Astrocyte of the cerebellum (primary cell): Measurements from ENCODE around the gene CTNNA3.

ENCODE experiments used
- DNase-seq: peaks from one replicate; pipeline ENCODE4 v3.0.0-alpha.2; 2011; ENCODE audit warnings: low read depth
- H3K4me3 ChIP-seq: 2 replicates; pipeline ENCODE4 v1.5.1; 2011; ENCODE audit warnings: mild to moderate bottlenecking, low read depth, low read length, moderate library complexity
- in situ Hi-C: cut with HindIII; loops from 2 replicates; pipeline ENCODE4 v1.10.0; 2017; ENCODE audit warnings: low sequenced_read_pairs
- TF ChIP-seq, protein P1 (sequence below): IDR thresholded peaks from 2 replicates; pipeline ENCODE4 v1.5.1; 2012; ENCODE audit warnings: low read length, low read depth, moderate library complexity, mild to moderate bottlenecking; ENCODE audit errors: missing control alignments

The CTNNA3 gene

DNA sequence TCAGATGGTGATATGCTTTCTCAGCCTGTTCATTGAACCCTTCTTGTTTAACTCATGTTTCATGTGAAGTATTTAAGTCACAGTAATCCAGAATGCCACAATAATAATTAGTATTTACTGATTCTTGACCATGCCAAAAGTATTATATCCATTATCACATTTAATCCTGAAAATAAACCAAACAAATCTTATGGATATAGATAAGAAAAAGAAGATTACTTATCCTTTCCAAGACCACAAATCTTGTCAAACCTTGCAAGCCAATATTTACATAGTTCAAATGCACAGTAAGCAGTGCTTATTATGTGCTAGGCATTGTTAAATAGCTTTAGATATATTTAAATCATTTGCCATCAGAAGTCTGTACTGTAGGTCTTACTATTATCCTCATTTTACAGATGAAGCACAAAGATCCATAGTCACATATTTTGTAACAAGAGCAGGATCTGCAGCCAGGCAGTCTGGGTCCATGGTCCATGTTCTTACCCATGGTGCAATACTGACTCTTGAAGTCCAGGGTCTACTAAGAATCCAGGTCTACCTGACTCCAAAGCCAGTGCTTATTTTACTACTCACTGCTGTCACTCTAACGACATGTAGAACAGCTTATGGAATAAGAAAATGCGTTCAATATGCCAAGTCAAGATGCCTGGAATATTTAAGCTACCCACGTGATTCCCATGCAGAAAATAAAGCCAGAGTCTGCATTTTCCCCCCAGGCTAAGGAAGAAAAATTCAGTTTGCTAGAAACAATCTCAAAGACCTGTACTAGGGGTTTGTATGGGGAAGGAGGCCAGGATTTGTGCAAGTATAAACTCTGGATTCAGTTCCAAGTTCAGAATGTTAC, 1755.0 kb downstream of the CTNNA3 start:
- in situ Hi-C loops: no loop called here
- DNase-seq: no peak
- TF ChIP-seq, protein P1, sequence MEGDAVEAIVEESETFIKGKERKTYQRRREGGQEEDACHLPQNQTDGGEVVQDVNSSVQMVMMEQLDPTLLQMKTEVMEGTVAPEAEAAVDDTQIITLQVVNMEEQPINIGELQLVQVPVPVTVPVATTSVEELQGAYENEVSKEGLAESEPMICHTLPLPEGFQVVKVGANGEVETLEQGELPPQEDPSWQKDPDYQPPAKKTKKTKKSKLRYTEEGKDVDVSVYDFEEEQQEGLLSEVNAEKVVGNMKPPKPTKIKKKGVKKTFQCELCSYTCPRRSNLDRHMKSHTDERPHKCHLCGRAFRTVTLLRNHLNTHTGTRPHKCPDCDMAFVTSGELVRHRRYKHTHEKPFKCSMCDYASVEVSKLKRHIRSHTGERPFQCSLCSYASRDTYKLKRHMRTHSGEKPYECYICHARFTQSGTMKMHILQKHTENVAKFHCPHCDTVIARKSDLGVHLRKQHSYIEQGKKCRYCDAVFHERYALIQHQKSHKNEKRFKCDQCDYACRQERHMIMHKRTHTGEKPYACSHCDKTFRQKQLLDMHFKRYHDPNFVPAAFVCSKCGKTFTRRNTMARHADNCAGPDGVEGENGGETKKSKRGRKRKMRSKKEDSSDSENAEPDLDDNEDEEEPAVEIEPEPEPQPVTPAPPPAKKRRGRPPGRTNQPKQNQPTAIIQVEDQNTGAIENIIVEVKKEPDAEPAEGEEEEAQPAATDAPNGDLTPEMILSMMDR: no peak
- H3K4me3 ChIP-seq: no peak overlapping the region

DNA sequence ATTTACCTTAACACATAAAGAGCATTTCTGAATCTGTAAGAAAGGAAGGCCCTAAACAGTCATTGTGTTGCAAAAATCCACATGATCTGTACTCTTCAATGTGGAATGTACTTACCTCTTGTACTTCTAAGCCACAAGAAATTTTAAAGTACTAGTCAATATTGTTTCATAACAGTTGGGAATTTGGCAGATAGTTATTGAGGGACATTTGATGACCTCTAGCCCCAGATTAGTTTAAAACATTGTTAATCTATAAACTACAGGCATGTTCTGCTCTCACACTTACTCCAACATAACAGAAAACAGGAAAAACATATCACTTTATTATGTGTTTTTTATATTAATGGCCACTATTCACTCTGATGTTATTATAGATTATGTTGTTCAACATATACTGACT, 1755.9 kb downstream of the CTNNA3 start:
- no peak overlapping the region for H3K4me3 ChIP-seq
- DNase-seq: no peak
- in situ Hi-C loops: no loop called here
- TF ChIP-seq, protein P1: no peak

DNA sequence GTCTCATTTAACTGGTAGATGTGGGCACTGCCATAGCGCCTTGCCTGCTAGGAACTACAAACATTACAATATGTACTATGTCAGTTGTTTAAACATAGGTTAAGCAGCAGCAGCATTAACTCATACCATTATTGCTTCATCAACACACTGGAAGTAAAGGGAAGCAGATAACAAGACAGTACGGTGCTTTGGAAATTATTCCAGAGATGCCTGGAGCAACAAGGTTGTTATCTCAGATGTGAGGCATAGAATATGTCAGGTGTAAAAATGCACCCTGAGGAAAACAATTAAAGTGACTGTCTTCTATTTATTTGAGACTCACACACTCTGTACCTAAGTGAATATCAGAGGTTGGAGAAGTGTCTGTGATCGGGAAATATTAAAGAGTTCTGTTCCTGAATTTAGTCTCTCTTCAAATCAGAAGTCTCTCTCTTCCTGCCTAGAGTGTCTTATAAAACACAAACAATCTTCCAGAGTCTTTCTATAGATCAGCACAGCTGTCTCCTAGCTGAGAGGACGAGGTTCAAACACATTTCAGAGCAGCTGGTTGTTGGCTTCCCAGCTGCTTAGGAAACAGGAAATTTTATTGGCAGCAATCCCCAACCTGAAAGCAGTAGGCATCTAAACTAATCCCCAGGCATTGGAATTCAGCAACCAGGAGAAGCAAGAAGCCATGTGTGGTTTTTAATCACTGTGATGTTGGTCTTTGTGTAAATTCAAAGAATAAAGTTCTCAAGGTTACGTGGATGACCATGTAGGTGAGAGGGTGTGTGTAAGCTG, 1764.5 kb downstream of the CTNNA3 start:
- in situ Hi-C loops: no loop called here
- TF ChIP-seq, protein P1: no peak
- DNase-seq: no peak
- no peak overlapping the region for H3K4me3 ChIP-seq

DNA sequence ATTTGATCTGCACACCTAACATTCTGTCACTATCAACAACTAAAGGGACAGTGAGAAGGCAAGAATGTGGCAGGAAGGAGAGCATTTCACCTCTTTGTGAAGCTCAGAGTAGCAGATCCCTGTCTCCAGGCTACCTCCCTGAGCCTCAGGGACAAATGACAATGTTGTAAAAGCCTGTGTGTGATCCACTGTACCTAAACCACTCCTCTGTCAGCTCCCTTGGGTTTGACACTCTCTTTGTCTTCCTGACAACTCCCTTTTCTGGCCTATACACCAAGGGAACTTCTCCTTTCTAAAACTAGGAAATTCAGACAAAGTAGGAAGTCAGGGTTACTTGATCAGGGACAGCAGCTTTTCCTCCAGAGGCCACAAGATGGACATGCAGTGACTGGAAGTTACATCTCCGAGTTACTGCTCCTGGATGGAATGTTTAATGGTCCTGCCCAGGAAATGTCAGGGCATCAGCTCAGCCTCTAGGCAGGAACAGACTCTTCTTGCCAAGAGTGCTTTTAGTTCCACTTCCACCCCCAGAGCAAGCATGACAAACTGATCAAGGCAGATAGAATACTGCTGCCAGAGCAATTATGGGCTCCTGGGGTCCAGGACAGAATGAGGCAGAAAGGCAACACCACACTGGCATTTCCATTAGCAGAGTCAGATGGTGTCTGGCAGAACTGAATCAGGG, 1784.7 kb downstream of the CTNNA3 start:
- DNase-seq: no peak
- in situ Hi-C loops: no loop called here
- H3K4me3 ChIP-seq: no peak overlapping the region
- TF ChIP-seq, protein P1: no peak

DNA sequence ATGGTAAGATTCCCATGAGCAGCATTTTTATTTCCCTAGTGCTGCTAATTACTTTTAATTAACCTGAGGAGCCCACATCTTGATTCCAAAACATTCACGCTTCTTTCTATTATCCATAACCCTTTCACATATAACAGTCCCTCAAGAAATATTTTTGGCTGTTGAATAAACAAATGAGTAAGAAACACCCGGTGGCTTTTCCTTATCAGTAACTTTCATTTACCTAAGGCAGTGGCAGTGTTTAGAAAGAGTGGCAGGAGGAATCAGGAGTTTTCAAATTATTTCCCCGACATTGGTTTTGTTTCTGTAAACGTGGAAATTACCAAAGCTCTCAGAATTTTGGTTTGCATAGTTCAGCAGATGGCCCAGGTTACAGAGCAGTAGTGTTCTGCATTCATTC, 1785.8 kb downstream of the CTNNA3 start:
- TF ChIP-seq, protein P1: no peak
- in situ Hi-C loops: no loop called here
- DNase-seq: no peak
- no peak overlapping the region for H3K4me3 ChIP-seq

DNA sequence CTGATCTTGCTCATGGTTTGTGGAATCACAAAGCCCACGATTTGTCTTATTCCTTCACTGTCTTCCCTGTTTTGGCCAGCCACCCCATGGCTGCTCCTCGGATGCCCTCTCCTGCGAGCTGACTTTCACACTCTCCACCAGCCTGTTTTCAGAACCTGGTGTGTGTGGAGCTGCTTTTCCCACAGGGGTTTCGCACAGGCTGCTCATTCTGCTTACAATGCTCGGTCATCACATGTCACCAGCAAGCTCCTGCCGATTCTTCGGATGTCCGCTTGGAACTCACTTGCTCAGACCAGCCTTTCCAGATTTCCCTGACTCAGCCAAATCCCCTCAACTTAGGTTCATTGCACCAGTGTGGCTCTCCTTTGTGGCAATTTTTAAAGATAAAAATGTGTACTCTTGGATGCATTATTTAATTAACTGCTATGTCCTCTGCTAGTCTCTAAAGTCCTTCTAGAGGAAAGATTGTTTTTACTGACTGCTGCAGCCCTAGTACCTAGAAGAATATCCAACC, 1788.7 kb downstream of the CTNNA3 start:
- TF ChIP-seq, protein P1: no peak
- no peak overlapping the region for H3K4me3 ChIP-seq
- DNase-seq: no peak
- in situ Hi-C loops: no loop called here
